PC-3 (cell line): ENCODE results near the gene RNF32. TPM values are rescaled to one million over a fixed set of nuclear protein-coding genes. Genes with fewer than 3 reads are reported as not detected.

Experiments used
- ATAC-seq: fragments of 200-7000 bp; cut with Tn5 transposase; 2 replicates; pipeline ENCODE4 v1.9.1; 2020; ENCODE audit warnings: mild to moderate bottlenecking, moderate library complexity
- BruUV-seq: library from RNA; stranded (reverse); fragments of 400-500 nt; replicated peaks from 2 replicates; lab custom pipeline; 2021; lab: Mats Ljungman, UMichigan
- CTCF ChIA-PET: fragments of 300-600 bp; sonication (Branson Sonifier 250); formaldehyde crosslinking; loops from one replicate; lab custom pipeline; 2022; ENCODE audit warnings: antibody characterized with exemption; lab: Charles Lee
- POLR2A ChIA-PET: fragments of 300-600 bp; sonication (Branson Sonifier 250); formaldehyde crosslinking; loops from one replicate; lab custom pipeline; 2022; ENCODE audit warnings: antibody characterized with exemption; ENCODE audit not compliant: unreplicated experiment; lab: Charles Lee
- DNase-seq: peaks from one replicate; pipeline ENCODE4 v3.0.0-alpha.2; 2015
- H2AFZ ChIP-seq: fragments of 300-600 bp; sonication (generic); 2 replicates; pipeline ENCODE4 v1.6.0; 2016; ENCODE audit warnings: antibody characterized with exemption, low read length
- H3F3A ChIP-seq: fragments of 300-600 bp; sonication (generic); one replicate; pipeline ENCODE4 v1.6.0; 2017; ENCODE audit warnings: antibody characterized with exemption, low read length, control low read depth, mild to moderate bottlenecking; ENCODE audit not compliant: unreplicated experiment
- H3K27ac ChIP-seq: fragments of 300-600 bp; sonication (generic); 2 replicates; pipeline ENCODE4 v1.5.1; 2016; ENCODE audit warnings: mild to moderate bottlenecking, low read length
- H3K27me3 ChIP-seq: fragments of 300-600 bp; sonication (generic); 2 replicates; pipeline ENCODE4 v1.6.1; 2016; ENCODE audit warnings: low read length, mixed read lengths
- H3K36me3 ChIP-seq: fragments of 300-600 bp; sonication (generic); 2 replicates; pipeline ENCODE4 v1.6.1; 2016; ENCODE audit warnings: low read depth, mixed run types, low read length, mixed read lengths
- H3K4me1 ChIP-seq: fragments of 300-600 bp; sonication (generic); 2 replicates; pipeline ENCODE4 v1.5.1; 2016; ENCODE audit warnings: low read length; ENCODE audit not compliant: insufficient read depth
- H3K4me2 ChIP-seq: fragments of 300-600 bp; sonication (generic); 2 replicates; pipeline ENCODE4 v1.6.0; 2016; ENCODE audit warnings: low read length
- H3K4me3 ChIP-seq: fragments of 300-600 bp; sonication (generic); 2 replicates; pipeline ENCODE4 v1.5.1; 2016; ENCODE audit warnings: mild to moderate bottlenecking, low read length, mixed read lengths
- H3K79me2 ChIP-seq: fragments of 300-600 bp; sonication (generic); 2 replicates; pipeline ENCODE4 v1.6.1; 2017; ENCODE audit warnings: low read length, mixed read lengths
- H3K9ac ChIP-seq: fragments of 300-600 bp; sonication (generic); 2 replicates; pipeline ENCODE4 v1.6.0; 2016; ENCODE audit warnings: mild to moderate bottlenecking, low read length
- H3K9me2 ChIP-seq: fragments of 300-600 bp; sonication (generic); replicated peaks from 2 replicates; pipeline ENCODE4 v1.6.1; 2016; ENCODE audit warnings: mixed run types, low read length, mixed read lengths
- H3K9me3 ChIP-seq: fragments of 300-600 bp; sonication (generic); 2 replicates; pipeline ENCODE4 v1.6.1; 2016; ENCODE audit warnings: low read length, mixed read lengths
- H4K20me1 ChIP-seq: fragments of 300-600 bp; sonication (generic); 2 replicates; pipeline ENCODE4 v1.6.1; 2016; ENCODE audit warnings: low read length, mixed read lengths
- CTCF ChIP-seq: fragments of 300-600 bp; sonication (generic); conservative IDR thresholded peaks from 2 replicates; pipeline ENCODE4 v1.5.1; 2017; ENCODE audit warnings: antibody characterized with exemption, low read depth, mild to moderate bottlenecking, low read length
- EZH2 ChIP-seq: fragments of 300-600 bp; sonication (generic); IDR thresholded peaks from one replicate; pipeline ENCODE4 v1.6.1; 2017; ENCODE audit warnings: antibody characterized with exemption, mild to moderate bottlenecking, low read length; ENCODE audit not compliant: unreplicated experiment
- EZH2phosphoT487 ChIP-seq: fragments of 300-600 bp; sonication (generic); IDR thresholded peaks from 2 replicates; pipeline ENCODE4 v1.6.1; 2018; ENCODE audit warnings: mild to moderate bottlenecking, antibody characterized with exemption, low read length, borderline replicate concordance
- intact Hi-C: fragments of 100-400 bp; cut with micrococcal nuclease; formaldehyde crosslinking; loops from 2 replicates; pipeline ENCODE4 v1.9.0; 2023
- total RNA-seq: library from RNA; depleted of rRNA; stranded (reverse); fragments of >200 nt; gene quantifications from 2 replicates; pipeline ENCODE4 v1.2.3, GENCODE V29; 2014

RNF32 gene
- total RNA-seq, 1 experiment from 2014 or later = 1.7 TPM

- ChIA-PET POLR2A (no interaction called here), CTCF (no interaction called here)
- Histone ChIP-seq H3F3A (no peaks in the 10 kb centered on the region), H2AFZ (no peak overlapping the region), H3K4me2 (no peak overlapping the region), H3K4me1 (no peaks in the 10 kb centered on the region), H3K79me2 (no peaks in the 10 kb centered on the region), H3K27me3 (no peaks in the 10 kb centered on the region), H3K27ac (no peak overlapping the region), H3K9me2 (no peaks in the 10 kb centered on the region), H4K20me1 (no peaks in the 10 kb centered on the region), H3K36me3 (no peaks in the 10 kb centered on the region), H3K4me3 (no peak overlapping the region), H3K9ac (no peak overlapping the region), H3K9me3 (no peaks in the 10 kb centered on the region)
- no TSS peak for BruUV-seq
- ATAC-seq (no peak), DNase-seq (no peak)
- TF ChIP-seq EZH2 (no peak), EZH2phosphoT487 (no peak), CTCF (no peak)
- intact Hi-C loops = no loop called here
Measured at GRCh38 chr7:156659961-156660360, 19.4 kb downstream of the RNF32 start.

GRCh38 chr7:156661637-156662036 is 21.1 kb downstream of the RNF32 start:
- Histone ChIP-seq H3K4me3 (no peak overlapping the region), H3K79me2 (no peaks in the 10 kb centered on the region), H3K4me2 (no peak overlapping the region), H3K27me3 (no peaks in the 10 kb centered on the region), H4K20me1 (no peaks in the 10 kb centered on the region), H3K27ac (no peak overlapping the region), H3K4me1 (no peaks in the 10 kb centered on the region), H3K36me3 (no peaks in the 10 kb centered on the region), H3K9me2 (no peaks in the 10 kb centered on the region), H3K9ac (no peak overlapping the region), H3K9me3 (no peaks in the 10 kb centered on the region), H2AFZ (no peak overlapping the region), H3F3A (no peaks in the 10 kb centered on the region)
- intact Hi-C loops = no loop called here
- ChIA-PET POLR2A (no interaction called here), CTCF (no interaction called here)
- BruUV-seq = no TSS peak
- DNase-seq (no peak), ATAC-seq (no peak)
- TF ChIP-seq EZH2phosphoT487 = no peak
- no peak for TF ChIP-seq EZH2
- no peak for TF ChIP-seq CTCF

DNA sequence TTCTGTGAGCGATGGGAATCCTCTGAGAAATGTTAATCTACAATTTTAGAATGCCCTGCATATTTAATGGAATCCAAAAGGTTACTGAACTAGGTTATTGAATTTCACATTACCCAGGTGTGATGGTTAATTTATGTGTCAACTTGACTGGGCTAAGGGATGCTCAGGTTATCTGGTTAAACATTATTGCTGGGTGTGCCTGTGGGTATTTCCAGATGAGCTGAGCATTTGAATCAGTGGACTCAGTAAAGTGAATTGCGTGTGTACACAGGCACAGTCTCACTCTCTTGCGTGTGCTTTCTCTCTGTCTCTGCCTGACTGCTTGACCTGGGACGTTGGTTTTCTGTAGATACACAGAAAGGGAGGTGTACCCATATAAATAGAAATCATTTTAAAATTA is 21.7 kb downstream of the RNF32 start:
- TF ChIP-seq EZH2 (no peak), CTCF (no peak), EZH2phosphoT487 (no peak)
- ChIA-PET CTCF (no interaction called here), POLR2A (no interaction called here)
- Histone ChIP-seq H3K79me2 (no peaks in the 10 kb centered on the region), H3K27ac (no peak overlapping the region), H3K4me2 (no peak overlapping the region), H3K27me3 (no peaks in the 10 kb centered on the region), H3K9ac (no peak overlapping the region), H3K4me1 (no peaks in the 10 kb centered on the region), H4K20me1 (no peaks in the 10 kb centered on the region), H2AFZ (no peak overlapping the region), H3K36me3 (no peaks in the 10 kb centered on the region), H3K4me3 (no peak overlapping the region), H3K9me3 (no peaks in the 10 kb centered on the region), H3K9me2 (no peaks in the 10 kb centered on the region), H3F3A (no peaks in the 10 kb centered on the region)
- no peak for DNase-seq
- intact Hi-C loops = no loop called here
- no peak for ATAC-seq
- no TSS peak for BruUV-seq
